ENCODE data around the gene RAE1.

RAE1 gene

GRCh38 chr20:57401565-57401918 lies 50.5 kb downstream of the RAE1 start:
- no peak for DNase-seq

- DNase-seq = no peak
These were observed 51.4 kb downstream of the RAE1 start for GRCh38 chr20:57402206-57403125.

- no peak for DNase-seq
These were observed 52.2 kb downstream of the RAE1 start for GRCh38 chr20:57403216-57403615.

- DNase-seq = no peak
These were observed 53.0 kb downstream of the RAE1 start for GRCh38 chr20:57404006-57404405.

GRCh38 chr20:57404419-57405072 lies 53.5 kb downstream of the RAE1 start:
- DNase-seq = no peak

GRCh38 chr20:57405236-57406016 lies 54.4 kb downstream of the RAE1 start:
- DNase-seq = no peak

GRCh38 chr20:57407541-57407956 lies 56.5 kb downstream of the RAE1 start:
- no peak for DNase-seq

GRCh38 chr20:57408131-57408530 lies 57.1 kb downstream of the RAE1 start:
- peak; percentile 94 to 96 for DNase-seq

- no peak for DNase-seq
These were observed 57.6 kb downstream of the RAE1 start for GRCh38 chr20:57408536-57409233.

- no peak for DNase-seq
These were observed 58.2 kb downstream of the RAE1 start for GRCh38 chr20:57409316-57409671.

GRCh38 chr20:57409672-57410397 lies 58.8 kb downstream of the RAE1 start:
- DNase-seq = no peak

GRCh38 chr20:57410398-57410920 lies 59.4 kb downstream of the RAE1 start:
- DNase-seq = no peak

- DNase-seq = no peak
These were observed 59.9 kb downstream of the RAE1 start for GRCh38 chr20:57410924-57411323.

- no peak for DNase-seq
These were observed 60.6 kb downstream of the RAE1 start for GRCh38 chr20:57411406-57412283.

- DNase-seq = no peak
These were observed 61.4 kb downstream of the RAE1 start for GRCh38 chr20:57412347-57413029.

GRCh38 chr20:57413986-57414385 lies 62.9 kb downstream of the RAE1 start:
- no peak for DNase-seq

- no peak for DNase-seq
These were observed 64.0 kb downstream of the RAE1 start for GRCh38 chr20:57414867-57415592.

- no peak for DNase-seq
These were observed 64.7 kb downstream of the RAE1 start for GRCh38 chr20:57415771-57416170.

GRCh38 chr20:57416296-57417022 lies 65.4 kb downstream of the RAE1 start:
- no peak for DNase-seq
